GM23338 (cell line): ENCODE results near the gene SHOX. TPM values are rescaled to one million over a fixed set of nuclear protein-coding genes. Genes with fewer than 3 reads are reported as not detected.

Source experiments
- ATAC-seq: fragments of 200-7000 bp; cut with Tn5 transposase; 3 replicates; pipeline ENCODE4 v1.9.1; 2020
- DNase-seq: peaks from one replicate; pipeline ENCODE4 v3.0.0-alpha.2; 2015; ENCODE audit warnings: low spot score
- H2AFZ ChIP-seq: fragments of 200-600 bp; sonication (generic); 2 replicates; pipeline ENCODE4 v1.8.0; 2016; ENCODE audit warnings: antibody characterized with exemption, mild to moderate bottlenecking, moderate library complexity
- H3F3A ChIP-seq: fragments of 200-600 bp; sonication (generic); replicated peaks from 2 replicates; pipeline ENCODE4 v1.8.0; 2017; ENCODE audit warnings: antibody characterized with exemption, mixed run types, low read depth
- H3K27ac ChIP-seq: fragments of 200-600 bp; sonication (generic); 2 replicates; pipeline ENCODE4 v1.6.1; 2016; ENCODE audit warnings: low read depth
- H3K27me3 ChIP-seq: fragments of 200-600 bp; sonication (generic); 2 replicates; pipeline ENCODE4 v1.8.0; 2016; ENCODE audit warnings: mild to moderate bottlenecking, mixed run types, moderate library complexity; ENCODE audit not compliant: insufficient read depth
- H3K36me3 ChIP-seq: fragments of 200-600 bp; sonication (generic); 2 replicates; pipeline ENCODE4 v1.8.0; 2016; ENCODE audit warnings: mild to moderate bottlenecking; ENCODE audit not compliant: insufficient read depth
- H3K4me1 ChIP-seq: fragments of 200-600 bp; sonication (generic); 2 replicates; pipeline ENCODE4 v1.8.0; 2016; ENCODE audit warnings: mild to moderate bottlenecking, moderate library complexity; ENCODE audit not compliant: insufficient read depth
- H3K4me2 ChIP-seq: fragments of 200-600 bp; sonication (generic); 2 replicates; pipeline ENCODE4 v1.7.1; 2017; ENCODE audit warnings: mixed run types
- H3K4me3 ChIP-seq: fragments of 200-600 bp; sonication (generic); 2 replicates; pipeline ENCODE4 v1.6.1; 2016; ENCODE audit warnings: mixed run types
- H3K79me2 ChIP-seq: fragments of 200-600 bp; sonication (generic); replicated peaks from 2 replicates; pipeline ENCODE4 v1.8.0; 2017; ENCODE audit warnings: mild to moderate bottlenecking; ENCODE audit not compliant: insufficient read depth
- H3K9me2 ChIP-seq: fragments of 200-600 bp; sonication (generic); 2 replicates; pipeline ENCODE4 v1.8.0; 2017; ENCODE audit not compliant: insufficient read depth
- H4K20me1 ChIP-seq: fragments of 200-600 bp; sonication (generic); replicated peaks from 2 replicates; pipeline ENCODE4 v1.8.0; 2017; ENCODE audit warnings: mild to moderate bottlenecking; ENCODE audit not compliant: insufficient read depth
- H3K27ac Mint-ChIP-seq: 2 replicates; pipeline ENCODE4 v1.8.0; 2020; ENCODE audit warnings: inconsistent platforms, mild to moderate bottlenecking, moderate library complexity, mixed read lengths
- H3K27me3 Mint-ChIP-seq: 3 replicates; pipeline ENCODE4 v1.8.0; 2022; ENCODE audit warnings: low read depth, mild to moderate bottlenecking, moderate library complexity, mixed read lengths, inconsistent platforms; ENCODE audit not compliant: insufficient read depth, poor library complexity
- H3K36me3 Mint-ChIP-seq: 3 replicates; pipeline ENCODE4 v1.8.0; 2021; ENCODE audit warnings: low read depth, mild to moderate bottlenecking, inconsistent platforms, moderate library complexity, mixed read lengths
- H3K4me1 Mint-ChIP-seq: 3 replicates; pipeline ENCODE4 v1.8.0; 2020; ENCODE audit warnings: mild to moderate bottlenecking, inconsistent platforms, mixed read lengths
- H3K4me3 Mint-ChIP-seq: 3 replicates; pipeline ENCODE4 v1.8.0; 2021; ENCODE audit warnings: moderate library complexity, mild to moderate bottlenecking, inconsistent platforms, mixed read lengths
- H3K9me3 Mint-ChIP-seq: 3 replicates; pipeline ENCODE4 v1.8.0; 2020; ENCODE audit warnings: moderate library complexity, mild to moderate bottlenecking, inconsistent platforms, mixed read lengths
- CTCF ChIP-seq, 2 experiments: fragments of 200-600 bp in 1 of 2; sonication (generic) in 1 of 2; conservative IDR thresholded peaks; 2 replicates each; pipeline versions ENCODE4 v1.5.1 to v1.6.1; 2016 to 2017; ENCODE audit warnings: antibody characterized with exemption in 2 of 2, low read depth in 2 of 2, mild to moderate bottlenecking in 2 of 2, moderate library complexity in 1 of 2
- EZH2 ChIP-seq: fragments of 200-600 bp; sonication (generic); IDR thresholded peaks from one replicate; pipeline ENCODE4 v1.8.0; 2017; ENCODE audit warnings: antibody characterized with exemption, mild to moderate bottlenecking, low read depth; ENCODE audit not compliant: unreplicated experiment
- EZH2phosphoT487 ChIP-seq: fragments of 200-600 bp; sonication (generic); IDR thresholded peaks from one replicate; pipeline ENCODE4 v1.8.1; 2018; ENCODE audit warnings: antibody characterized with exemption; ENCODE audit not compliant: unreplicated experiment
- JUNB ChIP-seq: IDR thresholded peaks from one replicate; pipeline ENCODE4 v1.6.1; 2016; ENCODE audit warnings: antibody characterized with exemption; ENCODE audit not compliant: unreplicated experiment
- REST ChIP-seq: IDR thresholded peaks from one replicate; pipeline ENCODE4 v1.6.1; 2018; ENCODE audit warnings: antibody characterized with exemption; ENCODE audit not compliant: unreplicated experiment
- STAT1 ChIP-seq: IDR thresholded peaks from one replicate; pipeline ENCODE4 v1.6.1; 2016; ENCODE audit warnings: antibody characterized with exemption; ENCODE audit not compliant: unreplicated experiment
- ZNF114 ChIP-seq: fragments of 250-450 bp; sonication (Bioruptor Pico); IDR thresholded peaks from 2 replicates; pipeline ENCODE4 v1.5.0; 2020; ENCODE audit warnings: mild to moderate bottlenecking, moderate library complexity
- polyA plus RNA-seq: library from polyadenylated mRNA; unstranded; fragments of >200 nt; fragmentation: Nextera tagmentation; extraction: Ambion mirVana; gene quantifications from 2 replicates; pipeline ENCODE4 v1.2.1, GENCODE V29; 2016
- total RNA-seq: library from RNA; depleted of rRNA; stranded (reverse); fragments of >200 nt; shearing (Covaris generic); gene quantifications from 2 replicates; pipeline ENCODE4 v1.2.3, GENCODE V29; 2014
- TF ChIP-seq, protein P1 (sequence below): IDR thresholded peaks from 2 replicates; pipeline ENCODE4 v1.6.1; 2016; ENCODE audit warnings: antibody characterized with exemption
- TF ChIP-seq, protein P2 (sequence below): fragments of 250-450 bp; sonication (Bioruptor Pico); IDR thresholded peaks from 2 replicates; pipeline ENCODE4 v1.5.0; 2020; ENCODE audit warnings: mild to moderate bottlenecking, moderate library complexity

SHOX gene
- total and polyA plus RNA-seq, 2 experiments from 2014 or later: not detected

- H3K27me3 Mint-ChIP-seq: peaks cover 6% of the 10 kb centered on the region
Measured at GRCh38 chrX:694800-695199, 64.2 kb downstream of the SHOX start.

GRCh38 chrX:698206-698605 lies 67.6 kb downstream of the SHOX start:
- Mint-ChIP-seq H3K36me3 (peaks cover 44% of the 10 kb centered on the region), H3K4me3 (no peak overlapping the region), H3K4me1 (no peaks in the 10 kb centered on the region), H3K27ac (no peak overlapping the region), H3K9me3 (peaks cover 95% of the 10 kb centered on the region), H3K27me3 (peaks cover 2% of the 10 kb centered on the region)
- Histone ChIP-seq H3K9me2 (no peaks in the 10 kb centered on the region), H3K4me2 (no peak overlapping the region), H3F3A (no peaks in the 10 kb centered on the region), H3K79me2 (no peaks in the 10 kb centered on the region), H4K20me1 (no peaks in the 10 kb centered on the region), H2AFZ (no peak overlapping the region), H3K27ac (no peak overlapping the region), H3K4me3 (no peak overlapping the region), H3K4me1 (no peaks in the 10 kb centered on the region), H3K36me3 (0 out of 2 replicates have a peak, but pooled peaks cover 4% of the 10 kb centered on the region), H3K27me3 (no peaks in the 10 kb centered on the region)
- ATAC-seq (no peak), DNase-seq (no peak)
- TF ChIP-seq EZH2phosphoT487 (no peak), CTCF (conservative IDR thresholded peaks at IDR 0.05; ENCODE audit: low read depth in 2 of 2) (no peak), STAT1 (no peak), REST (no peak), EZH2 (no peak), JUNB (no peak)
- TF ChIP-seq, protein P1, sequence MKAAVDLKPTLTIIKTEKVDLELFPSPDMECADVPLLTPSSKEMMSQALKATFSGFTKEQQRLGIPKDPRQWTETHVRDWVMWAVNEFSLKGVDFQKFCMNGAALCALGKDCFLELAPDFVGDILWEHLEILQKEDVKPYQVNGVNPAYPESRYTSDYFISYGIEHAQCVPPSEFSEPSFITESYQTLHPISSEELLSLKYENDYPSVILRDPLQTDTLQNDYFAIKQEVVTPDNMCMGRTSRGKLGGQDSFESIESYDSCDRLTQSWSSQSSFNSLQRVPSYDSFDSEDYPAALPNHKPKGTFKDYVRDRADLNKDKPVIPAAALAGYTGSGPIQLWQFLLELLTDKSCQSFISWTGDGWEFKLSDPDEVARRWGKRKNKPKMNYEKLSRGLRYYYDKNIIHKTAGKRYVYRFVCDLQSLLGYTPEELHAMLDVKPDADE: no peak
- TF ChIP-seq, protein P2, sequence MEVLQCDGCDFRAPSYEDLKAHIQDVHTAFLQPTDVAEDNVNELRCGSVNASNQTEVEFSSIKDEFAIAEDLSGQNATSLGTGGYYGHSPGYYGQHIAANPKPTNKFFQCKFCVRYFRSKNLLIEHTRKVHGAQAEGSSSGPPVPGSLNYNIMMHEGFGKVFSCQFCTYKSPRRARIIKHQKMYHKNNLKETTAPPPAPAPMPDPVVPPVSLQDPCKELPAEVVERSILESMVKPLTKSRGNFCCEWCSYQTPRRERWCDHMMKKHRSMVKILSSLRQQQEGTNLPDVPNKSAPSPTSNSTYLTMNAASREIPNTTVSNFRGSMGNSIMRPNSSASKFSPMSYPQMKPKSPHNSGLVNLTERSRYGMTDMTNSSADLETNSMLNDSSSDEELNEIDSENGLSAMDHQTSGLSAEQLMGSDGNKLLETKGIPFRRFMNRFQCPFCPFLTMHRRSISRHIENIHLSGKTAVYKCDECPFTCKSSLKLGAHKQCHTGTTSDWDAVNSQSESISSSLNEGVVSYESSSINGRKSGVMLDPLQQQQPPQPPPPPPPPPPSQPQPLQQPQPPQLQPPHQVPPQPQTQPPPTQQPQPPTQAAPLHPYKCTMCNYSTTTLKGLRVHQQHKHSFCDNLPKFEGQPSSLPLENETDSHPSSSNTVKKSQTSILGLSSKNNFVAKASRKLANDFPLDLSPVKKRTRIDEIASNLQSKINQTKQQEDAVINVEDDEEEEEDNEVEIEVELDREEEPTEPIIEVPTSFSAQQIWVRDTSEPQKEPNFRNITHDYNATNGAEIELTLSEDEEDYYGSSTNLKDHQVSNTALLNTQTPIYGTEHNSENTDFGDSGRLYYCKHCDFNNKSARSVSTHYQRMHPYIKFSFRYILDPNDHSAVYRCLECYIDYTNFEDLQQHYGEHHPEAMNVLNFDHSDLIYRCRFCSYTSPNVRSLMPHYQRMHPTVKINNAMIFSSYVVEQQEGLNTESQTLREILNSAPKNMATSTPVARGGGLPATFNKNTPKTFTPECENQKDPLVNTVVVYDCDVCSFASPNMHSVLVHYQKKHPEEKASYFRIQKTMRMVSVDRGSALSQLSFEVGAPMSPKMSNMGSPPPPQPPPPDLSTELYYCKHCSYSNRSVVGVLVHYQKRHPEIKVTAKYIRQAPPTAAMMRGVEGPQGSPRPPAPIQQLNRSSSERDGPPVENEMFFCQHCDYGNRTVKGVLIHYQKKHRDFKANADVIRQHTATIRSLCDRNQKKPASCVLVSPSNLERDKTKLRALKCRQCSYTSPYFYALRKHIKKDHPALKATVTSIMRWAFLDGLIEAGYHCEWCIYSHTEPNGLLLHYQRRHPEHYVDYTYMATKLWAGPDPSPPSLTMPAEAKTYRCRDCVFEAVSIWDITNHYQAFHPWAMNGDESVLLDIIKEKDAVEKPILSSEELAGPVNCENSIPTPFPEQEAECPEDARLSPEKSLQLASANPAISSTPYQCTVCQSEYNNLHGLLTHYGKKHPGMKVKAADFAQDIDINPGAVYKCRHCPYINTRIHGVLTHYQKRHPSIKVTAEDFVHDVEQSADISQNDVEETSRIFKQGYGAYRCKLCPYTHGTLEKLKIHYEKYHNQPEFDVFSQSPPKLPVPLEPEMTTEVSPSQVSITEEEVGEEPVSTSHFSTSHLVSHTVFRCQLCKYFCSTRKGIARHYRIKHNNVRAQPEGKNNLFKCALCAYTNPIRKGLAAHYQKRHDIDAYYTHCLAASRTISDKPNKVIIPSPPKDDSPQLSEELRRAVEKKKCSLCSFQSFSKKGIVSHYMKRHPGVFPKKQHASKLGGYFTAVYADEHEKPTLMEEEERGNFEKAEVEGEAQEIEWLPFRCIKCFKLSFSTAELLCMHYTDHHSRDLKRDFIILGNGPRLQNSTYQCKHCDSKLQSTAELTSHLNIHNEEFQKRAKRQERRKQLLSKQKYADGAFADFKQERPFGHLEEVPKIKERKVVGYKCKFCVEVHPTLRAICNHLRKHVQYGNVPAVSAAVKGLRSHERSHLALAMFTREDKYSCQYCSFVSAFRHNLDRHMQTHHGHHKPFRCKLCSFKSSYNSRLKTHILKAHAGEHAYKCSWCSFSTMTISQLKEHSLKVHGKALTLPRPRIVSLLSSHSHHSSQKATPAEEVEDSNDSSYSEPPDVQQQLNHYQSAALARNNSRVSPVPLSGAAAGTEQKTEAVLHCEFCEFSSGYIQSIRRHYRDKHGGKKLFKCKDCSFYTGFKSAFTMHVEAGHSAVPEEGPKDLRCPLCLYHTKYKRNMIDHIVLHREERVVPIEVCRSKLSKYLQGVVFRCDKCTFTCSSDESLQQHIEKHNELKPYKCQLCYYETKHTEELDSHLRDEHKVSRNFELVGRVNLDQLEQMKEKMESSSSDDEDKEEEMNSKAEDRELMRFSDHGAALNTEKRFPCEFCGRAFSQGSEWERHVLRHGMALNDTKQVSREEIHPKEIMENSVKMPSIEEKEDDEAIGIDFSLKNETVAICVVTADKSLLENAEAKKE (CRISPR knock-in tag): no peak

More at GRCh38 chrX:694800-695199, 64.2 kb downstream of the SHOX start:
- no peak for ATAC-seq
- Histone ChIP-seq H3K9me2 (no peaks in the 10 kb centered on the region), H3K4me3 (no peak overlapping the region), H3K79me2 (no peaks in the 10 kb centered on the region), H3K4me1 (no peaks in the 10 kb centered on the region), H3K27ac (no peak overlapping the region), H3K36me3 (0 out of 2 replicates have a peak, but pooled peaks cover 4% of the 10 kb centered on the region), H2AFZ (no peak overlapping the region), H3K27me3 (no peaks in the 10 kb centered on the region), H3K4me2 (no peak overlapping the region), H4K20me1 (no peaks in the 10 kb centered on the region), H3F3A (no peaks in the 10 kb centered on the region)
- Mint-ChIP-seq H3K4me3 (no peak overlapping the region), H3K4me1 (no peaks in the 10 kb centered on the region), H3K9me3 (peaks cover 91% of the 10 kb centered on the region), H3K27ac (no peak overlapping the region), H3K36me3 (peaks cover 33% of the 10 kb centered on the region)
- no peak for DNase-seq
- no peak for TF ChIP-seq STAT1
- TF ChIP-seq EZH2phosphoT487: no peak
- TF ChIP-seq ZNF114 (CRISPR knock-in tag): no peak
